Epithelial cell of esophagus (primary cell): Measurements from ENCODE around the gene DNAJC1.
"Not testable (repeated sequence)": the region's sequence is repeated elsewhere in the genome, so short reads cannot be mapped to it uniquely, and the experiment has no call there.

Experiments
- DNase-seq: peaks from one replicate; pipeline ENCODE4 v3.0.0; 2010; ENCODE audit warnings: low read depth
- H3K4me3 ChIP-seq: 2 replicates; pipeline ENCODE4 v1.5.1; 2011; ENCODE audit warnings: mild to moderate bottlenecking, low read length, control low read depth
- TF ChIP-seq, protein P1 (sequence below): IDR thresholded peaks from 2 replicates; pipeline ENCODE4 v1.5.1; 2011; ENCODE audit warnings: low read depth, mild to moderate bottlenecking, low read length, control low read depth, inconsistent platforms; ENCODE audit not compliant: insufficient read depth; ENCODE audit errors: missing control alignments

Gene DNAJC1

GRCh38 chr10:21724020-21724589 lies 279.4 kb downstream of the DNAJC1 start:
- TF ChIP-seq, protein P1, sequence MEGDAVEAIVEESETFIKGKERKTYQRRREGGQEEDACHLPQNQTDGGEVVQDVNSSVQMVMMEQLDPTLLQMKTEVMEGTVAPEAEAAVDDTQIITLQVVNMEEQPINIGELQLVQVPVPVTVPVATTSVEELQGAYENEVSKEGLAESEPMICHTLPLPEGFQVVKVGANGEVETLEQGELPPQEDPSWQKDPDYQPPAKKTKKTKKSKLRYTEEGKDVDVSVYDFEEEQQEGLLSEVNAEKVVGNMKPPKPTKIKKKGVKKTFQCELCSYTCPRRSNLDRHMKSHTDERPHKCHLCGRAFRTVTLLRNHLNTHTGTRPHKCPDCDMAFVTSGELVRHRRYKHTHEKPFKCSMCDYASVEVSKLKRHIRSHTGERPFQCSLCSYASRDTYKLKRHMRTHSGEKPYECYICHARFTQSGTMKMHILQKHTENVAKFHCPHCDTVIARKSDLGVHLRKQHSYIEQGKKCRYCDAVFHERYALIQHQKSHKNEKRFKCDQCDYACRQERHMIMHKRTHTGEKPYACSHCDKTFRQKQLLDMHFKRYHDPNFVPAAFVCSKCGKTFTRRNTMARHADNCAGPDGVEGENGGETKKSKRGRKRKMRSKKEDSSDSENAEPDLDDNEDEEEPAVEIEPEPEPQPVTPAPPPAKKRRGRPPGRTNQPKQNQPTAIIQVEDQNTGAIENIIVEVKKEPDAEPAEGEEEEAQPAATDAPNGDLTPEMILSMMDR = no peak
- no peak for DNase-seq
- no peak overlapping the region for H3K4me3 ChIP-seq

DNA sequence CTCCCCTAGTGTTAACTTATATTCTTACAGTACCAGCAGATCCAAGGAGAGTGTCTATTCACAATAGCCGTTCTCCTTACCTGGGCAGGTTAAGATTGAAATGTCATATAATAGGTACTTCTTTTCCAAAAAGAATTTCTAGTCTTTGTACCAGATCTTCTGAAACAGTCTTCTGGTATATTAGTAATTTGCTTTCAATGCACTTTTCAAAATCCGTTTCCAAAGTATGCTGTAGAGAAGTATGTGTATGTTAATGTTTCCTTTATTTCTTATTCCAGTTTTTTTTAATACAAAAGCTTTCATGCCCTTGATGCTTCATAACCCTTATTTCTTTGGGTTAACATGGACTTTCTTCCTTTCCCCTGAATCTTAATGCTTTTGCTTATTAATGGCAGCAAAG lies 281.3 kb downstream of the DNAJC1 start:
- DNase-seq = no peak
- TF ChIP-seq, protein P1 = no peak
- H3K4me3 ChIP-seq = no peak overlapping the region

GRCh38 chr10:21721000-21721665 lies 282.4 kb downstream of the DNAJC1 start:
- TF ChIP-seq, protein P1 = no peak
- no peak overlapping the region for H3K4me3 ChIP-seq
- DNase-seq = no peak

DNA sequence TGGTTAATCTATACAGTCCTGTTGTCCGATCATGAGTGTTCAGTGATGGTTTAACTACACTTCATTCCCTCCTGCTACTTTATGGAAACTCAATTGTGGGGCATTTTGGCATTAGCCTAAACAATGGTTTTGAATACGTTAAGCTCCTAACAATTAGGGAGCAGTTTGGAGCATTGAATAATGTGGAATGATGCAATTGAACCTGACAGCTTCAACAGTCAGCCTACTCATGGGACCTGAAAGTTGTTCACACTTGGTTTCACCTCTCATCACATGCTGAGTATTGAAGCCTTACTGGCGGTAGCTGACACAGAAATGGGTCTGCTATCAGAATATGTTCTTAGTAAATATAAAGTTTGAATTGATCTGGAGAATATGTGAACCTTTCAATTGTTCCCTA lies 283.4 kb downstream of the DNAJC1 start:
- DNase-seq = peak; percentile 34
- TF ChIP-seq, protein P1 = no peak
- no peak overlapping the region for H3K4me3 ChIP-seq

GRCh38 chr10:21719502-21719901 lies 284.0 kb downstream of the DNAJC1 start:
- no peak overlapping the region for H3K4me3 ChIP-seq
- DNase-seq = no peak
- TF ChIP-seq, protein P1 = no peak

GRCh38 chr10:21717437-21718054 lies 286.0 kb downstream of the DNAJC1 start:
- DNase-seq, H3K4me3 ChIP-seq: not testable (repeated sequence)

- TF ChIP-seq, protein P1 = no peak
- peak; percentile 60 for DNase-seq
- H3K4me3 ChIP-seq = no peak overlapping the region
Measured at GRCh38 chr10:21715531-21716195, 287.9 kb downstream of the DNAJC1 start.
